PFSK-1 (cell line): ENCODE data around the gene RBMS3.

Source experiments
- POLR2AphosphoS5 ChIP-seq: IDR thresholded peaks from 2 replicates; pipeline ENCODE4 v1.6.1; 2012; ENCODE audit warnings: low read depth, mild to moderate bottlenecking, control low read depth, low read length, moderate library complexity
- TAF1 ChIP-seq: IDR thresholded peaks from 2 replicates; pipeline ENCODE4 v1.6.1; 2012; ENCODE audit warnings: low read length, control low read depth, borderline replicate concordance; ENCODE audit not compliant: insufficient read depth

DNA sequence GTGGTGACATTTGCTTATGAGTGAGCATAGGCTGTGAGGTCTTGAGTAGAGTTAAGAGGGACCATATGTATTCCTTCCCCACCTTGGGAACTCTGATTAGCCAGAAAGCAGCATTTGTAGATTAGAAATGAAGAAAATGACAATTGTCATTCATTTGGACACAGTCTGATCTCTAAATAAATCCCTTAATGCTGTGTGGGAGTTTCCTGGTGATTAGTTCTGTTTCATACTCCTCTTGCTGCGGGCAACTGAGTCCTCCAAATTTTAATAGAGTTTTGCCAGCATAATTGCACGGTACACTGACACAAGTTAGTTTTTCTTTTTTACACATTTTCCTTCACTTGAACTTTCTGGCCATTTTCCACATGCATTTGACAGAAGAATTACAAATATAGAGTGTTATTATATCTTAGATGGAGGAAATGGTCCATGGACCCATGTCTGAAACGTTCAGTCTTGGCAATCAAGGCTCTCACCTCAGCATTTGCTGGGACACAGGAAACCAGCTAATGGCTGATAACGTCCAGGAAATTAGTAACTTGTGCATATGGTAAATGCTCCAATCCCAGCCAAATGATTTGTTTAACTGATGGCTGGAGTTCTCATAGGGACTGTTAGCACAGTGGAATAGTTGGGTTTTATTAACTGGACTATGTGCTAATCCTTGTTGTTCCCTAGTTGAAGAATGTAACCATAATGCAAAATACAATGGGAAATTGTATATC lies 321.2 kb downstream of the RBMS3 start:
- no peak for TF ChIP-seq POLR2AphosphoS5
- no peak for TF ChIP-seq TAF1
